PC-9 (cell line): ENCODE data around the gene CPNE9. TPM values are rescaled to one million over a fixed set of nuclear protein-coding genes. Genes with fewer than 3 reads are reported as not detected.

ENCODE experiments used
- BruUV-seq: library from RNA; stranded (reverse); fragments of 400-500 nt; replicated peaks from 2 replicates; lab custom pipeline; 2021; lab: Mats Ljungman, UMichigan
- CTCF ChIA-PET: fragments of 300-600 bp; sonication (Branson Sonifier 250); formaldehyde crosslinking; loops from one replicate; lab custom pipeline; 2022; ENCODE audit warnings: antibody characterized with exemption; lab: Charles Lee
- POLR2A ChIA-PET: fragments of 300-600 bp; sonication (Branson Sonifier 250); formaldehyde crosslinking; loops from one replicate; lab custom pipeline; 2022; ENCODE audit warnings: antibody characterized with exemption; ENCODE audit not compliant: unreplicated experiment; lab: Charles Lee
- DNase-seq, 2 experiments: peaks; one replicate each; pipeline versions ENCODE4 v3.0.0 to v3.0.0-alpha.2; 2015 to 2022; ENCODE audit warnings: mixed read lengths in 1 of 2
- H2AFZ ChIP-seq: fragments of 200-600 bp; sonication (generic); 2 replicates; pipeline ENCODE4 v1.8.1; 2017; ENCODE audit warnings: antibody characterized with exemption
- H3F3A ChIP-seq: fragments of 200-600 bp; sonication (generic); 2 replicates; pipeline ENCODE4 v1.8.1; 2017; ENCODE audit warnings: antibody characterized with exemption, mild to moderate bottlenecking, low read depth; ENCODE audit not compliant: insufficient read depth
- H3K27ac ChIP-seq: fragments of 200-600 bp; sonication (generic); 2 replicates; pipeline ENCODE4 v1.6.1; 2016; ENCODE audit warnings: mixed run types
- H3K27me3 ChIP-seq: fragments of 200-600 bp; sonication (generic); 2 replicates; pipeline ENCODE4 v1.6.1; 2016; ENCODE audit warnings: low read depth, mixed run types; ENCODE audit not compliant: insufficient read depth
- H3K36me3 ChIP-seq: fragments of 200-600 bp; sonication (generic); 2 replicates; pipeline ENCODE4 v1.6.1; 2016; ENCODE audit warnings: low read depth, mixed run types
- H3K4me1 ChIP-seq: fragments of 200-600 bp; sonication (generic); replicated peaks from 2 replicates; pipeline ENCODE4 v1.6.1; 2016; ENCODE audit warnings: mixed run types; ENCODE audit not compliant: insufficient read depth
- H3K4me2 ChIP-seq: fragments of 200-600 bp; sonication (generic); 2 replicates; pipeline ENCODE4 v1.6.1; 2017; ENCODE audit warnings: mixed run types
- H3K4me3 ChIP-seq: fragments of 200-600 bp; sonication (generic); 2 replicates; pipeline ENCODE4 v1.6.1; 2016; ENCODE audit warnings: mixed run types
- H3K79me2 ChIP-seq: fragments of 200-600 bp; sonication (generic); 2 replicates; pipeline ENCODE4 v1.6.1; 2017; ENCODE audit warnings: low read depth, mixed run types
- H3K9me2 ChIP-seq: fragments of 200-600 bp; sonication (generic); 2 replicates; pipeline ENCODE4 v1.8.1; 2017; ENCODE audit warnings: mild to moderate bottlenecking; ENCODE audit not compliant: insufficient read depth
- H3K9me3 ChIP-seq: fragments of 200-600 bp; sonication (generic); 2 replicates; pipeline ENCODE4 v1.8.1; 2016; ENCODE audit warnings: low read depth; ENCODE audit not compliant: insufficient read depth
- H4K20me1 ChIP-seq: fragments of 200-600 bp; sonication (generic); 2 replicates; pipeline ENCODE4 v1.8.1; 2017; ENCODE audit not compliant: insufficient read depth
- CTCF ChIP-seq: fragments of 200-600 bp; sonication (generic); conservative IDR thresholded peaks from 2 replicates; pipeline ENCODE4 v1.6.1; 2017; ENCODE audit warnings: mixed run types, antibody characterized with exemption, mild to moderate bottlenecking, moderate library complexity
- EZH2 ChIP-seq: fragments of 200-600 bp; sonication (generic); IDR thresholded peaks from 2 replicates; pipeline ENCODE4 v1.8.0; 2017; ENCODE audit warnings: antibody characterized with exemption, low read depth
- intact Hi-C: fragments of 100-400 bp; cut with micrococcal nuclease; formaldehyde crosslinking; loops from one replicate; pipeline ENCODE4 v1.10.0; 2022; ENCODE audit not compliant: unreplicated experiment
- total RNA-seq: library from RNA; stranded (reverse); gene quantifications from 2 replicates; pipeline ENCODE4 v1.2.3, GENCODE V29; 2021

CPNE9 gene
- total RNA-seq, 1 experiment from 2014 or later = not detected

- Histone ChIP-seq H3K27ac (no peak overlapping the region), H3K36me3 (peaks cover 5% of the 10 kb centered on the region; the same call in 1 of the 2 replicates), H3K9me2 (no peaks in the 10 kb centered on the region), H3K27me3 (no peaks in the 10 kb centered on the region), H3K9me3 (no peaks in the 10 kb centered on the region), H3K4me3 (no peak overlapping the region), H3K4me2 (no peak overlapping the region), H3K4me1 (no peaks in the 10 kb centered on the region), H3K79me2 (no peaks in the 10 kb centered on the region), H3F3A (no peaks in the 10 kb centered on the region), H2AFZ (no peak overlapping the region), H4K20me1 (no peaks in the 10 kb centered on the region)
- POLR2A ChIA-PET = no interaction called here
- CTCF ChIA-PET = no interaction called here
- intact Hi-C loops = no loop called here
- BruUV-seq = no TSS peak
- no peak for DNase-seq
- TF ChIP-seq CTCF = no peak
Measured at GRCh38 chr3:9686050-9686550, 17.5 kb upstream of the CPNE9 start.

GRCh38 chr3:9686703-9687102, 16.9 kb upstream of the CPNE9 start:
- CTCF ChIA-PET = no interaction called here
- no peak for TF ChIP-seq EZH2
- no peak for TF ChIP-seq CTCF
- H2AFZ ChIP-seq = no peak overlapping the region
- intact Hi-C loops = no loop called here
- no peak overlapping the region for H3K4me3 ChIP-seq
- H3K27me3 ChIP-seq = no peaks in the 10 kb centered on the region
- H3K4me2 ChIP-seq = no peak overlapping the region
- no peaks in the 10 kb centered on the region for H3K9me3 ChIP-seq
- no peaks in the 10 kb centered on the region for H3K9me2 ChIP-seq
- no TSS peak for BruUV-seq
- H3K27ac ChIP-seq = no peak overlapping the region
- H3F3A ChIP-seq = no peaks in the 10 kb centered on the region
- H3K79me2 ChIP-seq = no peaks in the 10 kb centered on the region
- peaks cover 5% of the 10 kb centered on the region; the same call in 1 of the 2 replicates for H3K36me3 ChIP-seq
- no peaks in the 10 kb centered on the region for H4K20me1 ChIP-seq
- POLR2A ChIA-PET = no interaction called here
- no peak for DNase-seq
- H3K4me1 ChIP-seq = no peaks in the 10 kb centered on the region

GRCh38 chr3:9687514-9687913, 16.1 kb upstream of the CPNE9 start:
- POLR2A ChIA-PET = no interaction called here
- no peaks in the 10 kb centered on the region for H4K20me1 ChIP-seq
- H3F3A ChIP-seq = no peaks in the 10 kb centered on the region
- no peaks in the 10 kb centered on the region for H3K27me3 ChIP-seq
- H2AFZ ChIP-seq = no peak overlapping the region
- CTCF ChIA-PET = no interaction called here
- DNase-seq = no peak
- H3K4me3 ChIP-seq = no peak overlapping the region
- intact Hi-C loops = no loop called here
- TF ChIP-seq EZH2 (no peak), CTCF (no peak)
- peaks cover 5% of the 10 kb centered on the region; the same call in 1 of the 2 replicates for H3K36me3 ChIP-seq
- no peak overlapping the region for H3K27ac ChIP-seq
- no peaks in the 10 kb centered on the region for H3K79me2 ChIP-seq
- H3K4me1 ChIP-seq = no peaks in the 10 kb centered on the region
- no TSS peak for BruUV-seq
- H3K9me2 ChIP-seq = no peaks in the 10 kb centered on the region
- H3K9me3 ChIP-seq = no peaks in the 10 kb centered on the region
- no peak overlapping the region for H3K4me2 ChIP-seq
